IgD-negative memory B cell (primary cell): ENCODE results near the gene GPC3. TPM values are rescaled to one million over a fixed set of nuclear protein-coding genes. Genes with fewer than 3 reads are reported as not detected.

Experiments
- H3K27ac Mint-ChIP-seq, 3 donors: one replicate each; pipeline ENCODE4 v1.8.0; 2020 to 2022; ENCODE audit warnings: mild to moderate bottlenecking in 3 of 3, mixed read lengths in 3 of 3, moderate library complexity in 1 of 3
- H3K27me3 Mint-ChIP-seq: one replicate; pipeline ENCODE4 v1.8.0; 2021; ENCODE audit warnings: mixed read lengths
- H3K36me3 Mint-ChIP-seq: one replicate; pipeline ENCODE4 v1.8.0; 2020; ENCODE audit warnings: mild to moderate bottlenecking, mixed read lengths
- H3K4me1 Mint-ChIP-seq, 3 donors: one replicate each; pipeline ENCODE4 v1.8.0; 2020 to 2022; ENCODE audit warnings: mixed read lengths in 3 of 3, mild to moderate bottlenecking in 1 of 3
- H3K4me3 Mint-ChIP-seq, 4 donors: one replicate each; pipeline ENCODE4 v1.8.0; 2020 to 2022; ENCODE audit warnings: mild to moderate bottlenecking in 4 of 4, mixed read lengths in 4 of 4, moderate library complexity in 3 of 4
- H3K9me3 Mint-ChIP-seq, 3 donors: one replicate each; pipeline ENCODE4 v1.8.0; 2020 to 2021; ENCODE audit warnings: mixed read lengths in 3 of 3, mild to moderate bottlenecking in 1 of 3
- polyA plus RNA-seq: library from polyadenylated mRNA; unstranded; fragments of 300-500 nt; fragmentation: Illumina TruSeq; gene quantifications from one replicate; pipeline ENCODE4 v1.2.3, GENCODE V29; 2021

GPC3 gene
- polyA plus RNA-seq, 1 donor from 2014 or later: 0.10 TPM

DNA sequence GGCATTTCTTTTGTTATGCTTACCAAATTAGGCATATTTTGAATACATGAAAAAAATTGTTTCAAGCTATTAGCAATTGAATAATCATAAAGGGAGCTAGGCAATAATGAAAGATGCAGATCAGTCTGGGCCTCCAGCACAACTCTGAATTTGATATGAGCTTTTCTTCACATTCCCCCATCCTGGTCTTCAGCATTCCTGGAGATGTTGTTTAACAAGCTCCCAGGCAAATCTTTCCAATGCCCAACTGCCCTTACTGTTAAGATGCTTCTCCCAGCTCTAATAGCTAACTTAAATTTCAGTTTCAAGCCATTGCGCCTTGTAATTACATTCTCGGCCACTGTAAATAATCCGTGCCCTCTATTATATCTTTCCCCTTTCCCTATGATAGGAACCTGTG lies 19.2 kb downstream of the GPC3 start:
- Mint-ChIP-seq H3K4me3 (no peak overlapping the region), H3K9me3 (no peaks in the 10 kb centered on the region), H3K27ac (no peak overlapping the region), H3K27me3 (peaks cover 8% of the 10 kb centered on the region), H3K4me1 (no peaks in the 10 kb centered on the region), H3K36me3 (no peaks in the 10 kb centered on the region)

- no peaks in the 10 kb centered on the region for H3K36me3 Mint-ChIP-seq
- H3K9me3 Mint-ChIP-seq: no peaks in the 10 kb centered on the region
- H3K27ac Mint-ChIP-seq: no peak overlapping the region
- no peaks in the 10 kb centered on the region for H3K4me1 Mint-ChIP-seq
- no peak overlapping the region for H3K4me3 Mint-ChIP-seq
- peaks cover 8% of the 10 kb centered on the region for H3K27me3 Mint-ChIP-seq
These were observed 20.1 kb downstream of the GPC3 start for GRCh38 chrX:133965321-133965720.

GRCh38 chrX:133961046-133961445 lies 24.3 kb downstream of the GPC3 start:
- no peaks in the 10 kb centered on the region for H3K9me3 Mint-ChIP-seq
- H3K4me3 Mint-ChIP-seq: no peak overlapping the region
- H3K4me1 Mint-ChIP-seq: no peaks in the 10 kb centered on the region
- no peaks in the 10 kb centered on the region for H3K36me3 Mint-ChIP-seq
- H3K27me3 Mint-ChIP-seq: peaks cover 5% of the 10 kb centered on the region
- H3K27ac Mint-ChIP-seq: no peak overlapping the region

DNA sequence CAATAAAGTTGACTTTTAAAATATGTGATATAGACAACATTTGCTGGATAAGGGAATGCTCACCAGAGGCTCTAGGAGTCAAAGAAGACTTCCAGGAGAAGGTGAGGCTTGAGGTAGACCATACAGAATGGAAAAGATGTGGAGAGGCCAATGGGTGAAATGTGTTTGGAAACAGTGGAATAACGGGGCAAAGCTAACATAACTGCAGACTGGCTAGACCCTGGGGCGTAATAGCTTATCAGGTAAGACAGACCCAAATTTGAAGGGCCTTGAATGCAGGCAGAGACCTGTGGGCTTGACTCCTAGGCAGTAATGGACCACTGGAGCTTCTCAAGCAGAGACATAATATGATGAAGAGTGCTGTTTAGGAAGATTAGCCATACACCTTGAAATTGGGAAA lies 25.4 kb downstream of the GPC3 start:
- peaks cover 0 to 3% (median 0%) of the 10 kb centered on the region in 3 donors for H3K9me3 Mint-ChIP-seq
- no peaks in the 10 kb centered on the region for H3K4me1 Mint-ChIP-seq
- peaks cover 6% of the 10 kb centered on the region for H3K27me3 Mint-ChIP-seq
- no peak overlapping the region for H3K27ac Mint-ChIP-seq
- H3K36me3 Mint-ChIP-seq: no peaks in the 10 kb centered on the region
- no peak overlapping the region for H3K4me3 Mint-ChIP-seq

DNA sequence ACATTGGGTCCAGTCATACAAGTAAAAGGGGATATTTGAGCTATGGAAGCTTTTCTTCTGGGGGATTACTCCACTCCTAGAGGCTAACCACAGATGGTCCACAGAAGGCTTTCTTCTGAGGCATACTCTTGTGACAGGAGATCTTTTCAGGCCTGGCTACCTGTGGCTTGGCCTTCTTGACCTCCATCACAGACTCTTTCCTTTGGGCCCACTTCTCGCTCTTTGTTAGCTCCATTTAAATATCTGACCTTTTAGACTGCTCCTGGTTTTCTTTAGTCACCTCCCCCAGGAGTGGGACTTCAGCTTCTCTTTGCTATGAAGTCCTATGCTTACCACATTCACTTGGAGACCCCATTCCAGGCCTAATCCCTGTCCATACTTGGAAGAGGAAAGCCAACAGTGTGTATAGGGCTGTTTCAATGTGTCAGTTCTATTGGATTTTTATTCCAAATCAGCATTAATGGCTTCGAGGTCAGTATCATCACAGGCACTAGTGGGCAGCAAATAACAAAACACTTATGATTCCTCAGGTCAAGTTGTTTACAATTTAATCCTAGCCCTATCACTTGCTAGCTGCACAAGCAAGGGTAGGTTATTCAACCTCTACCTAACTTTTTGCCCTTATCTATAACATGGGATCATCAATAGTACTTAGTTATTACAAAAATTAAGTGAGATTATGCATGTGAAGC lies 26.3 kb downstream of the GPC3 start:
- no peaks in the 10 kb centered on the region for H3K4me1 Mint-ChIP-seq
- H3K4me3 Mint-ChIP-seq: no peak overlapping the region
- peaks cover 5% of the 10 kb centered on the region for H3K27me3 Mint-ChIP-seq
- H3K27ac Mint-ChIP-seq: no peak overlapping the region
- peaks cover 0 to 3% (median 0%) of the 10 kb centered on the region in 3 donors for H3K9me3 Mint-ChIP-seq
- no peaks in the 10 kb centered on the region for H3K36me3 Mint-ChIP-seq

- no peak overlapping the region for H3K27ac Mint-ChIP-seq
- peaks cover 0 to 6% (median 3%) of the 10 kb centered on the region in 3 donors for H3K9me3 Mint-ChIP-seq
- H3K36me3 Mint-ChIP-seq: no peaks in the 10 kb centered on the region
- H3K4me1 Mint-ChIP-seq: no peaks in the 10 kb centered on the region
- H3K27me3 Mint-ChIP-seq: peaks cover 5% of the 10 kb centered on the region
- no peak overlapping the region for H3K4me3 Mint-ChIP-seq
These were observed 28.6 kb downstream of the GPC3 start for GRCh38 chrX:133956570-133957340.

GRCh38 chrX:133953785-133954355 lies 31.5 kb downstream of the GPC3 start:
- H3K27ac Mint-ChIP-seq: no peak overlapping the region
- no peak overlapping the region for H3K4me3 Mint-ChIP-seq
- H3K36me3 Mint-ChIP-seq: no peaks in the 10 kb centered on the region
- H3K4me1 Mint-ChIP-seq: no peaks in the 10 kb centered on the region
- peaks cover 5% of the 10 kb centered on the region for H3K27me3 Mint-ChIP-seq
- H3K9me3 Mint-ChIP-seq: peaks cover 0 to 6% (median 3%) of the 10 kb centered on the region in 3 donors

DNA sequence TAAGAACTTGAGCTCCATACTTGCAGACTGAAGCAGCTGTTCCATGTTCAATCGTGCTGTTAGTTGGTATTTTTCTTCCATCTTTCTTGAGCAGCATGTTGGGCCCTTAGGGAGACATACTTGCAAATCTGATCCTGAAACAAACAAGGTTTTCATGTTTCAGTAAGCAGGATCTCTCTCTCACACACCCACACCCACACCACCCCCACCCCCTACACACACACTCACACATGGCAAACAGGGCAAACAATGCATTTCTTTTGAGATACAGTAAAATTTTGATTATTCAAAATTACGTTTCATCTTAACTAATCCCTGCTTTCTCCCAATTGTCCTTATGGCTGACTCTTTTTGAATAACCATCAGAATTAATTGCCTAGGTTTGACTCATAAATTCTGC lies 32.3 kb downstream of the GPC3 start:
- H3K4me1 Mint-ChIP-seq: no peaks in the 10 kb centered on the region
- H3K9me3 Mint-ChIP-seq: peaks cover 0 to 6% (median 3%) of the 10 kb centered on the region in 3 donors
- peaks cover 4% of the 10 kb centered on the region for H3K27me3 Mint-ChIP-seq
- no peak overlapping the region for H3K27ac Mint-ChIP-seq
- no peak overlapping the region for H3K4me3 Mint-ChIP-seq
- H3K36me3 Mint-ChIP-seq: no peaks in the 10 kb centered on the region

DNA sequence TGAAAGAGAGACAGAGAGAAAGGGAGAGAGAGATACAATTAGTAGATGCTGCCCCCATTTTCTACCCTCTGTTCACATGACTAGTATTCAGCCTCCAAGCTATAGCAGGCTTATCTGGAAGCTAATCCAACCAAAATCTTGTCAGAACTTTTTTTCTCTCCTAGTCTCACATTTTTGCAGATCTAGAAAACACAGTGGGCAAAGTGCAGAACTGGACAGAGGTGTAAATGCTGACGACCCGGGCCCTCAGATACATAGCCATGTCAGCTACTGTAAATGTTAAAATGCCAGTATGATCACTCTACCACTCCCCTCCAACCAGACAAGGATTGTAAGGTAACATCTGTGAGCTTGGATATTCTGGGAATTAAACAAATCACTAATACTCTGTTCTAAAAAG lies 34.3 kb downstream of the GPC3 start:
- Mint-ChIP-seq H3K4me3 (no peak overlapping the region), H3K27ac (no peak overlapping the region), H3K4me1 (no peaks in the 10 kb centered on the region), H3K36me3 (no peaks in the 10 kb centered on the region), H3K9me3 (peaks cover 0 to 6% (median 3%) of the 10 kb centered on the region in 3 donors), H3K27me3 (peaks cover 12% of the 10 kb centered on the region)

DNA sequence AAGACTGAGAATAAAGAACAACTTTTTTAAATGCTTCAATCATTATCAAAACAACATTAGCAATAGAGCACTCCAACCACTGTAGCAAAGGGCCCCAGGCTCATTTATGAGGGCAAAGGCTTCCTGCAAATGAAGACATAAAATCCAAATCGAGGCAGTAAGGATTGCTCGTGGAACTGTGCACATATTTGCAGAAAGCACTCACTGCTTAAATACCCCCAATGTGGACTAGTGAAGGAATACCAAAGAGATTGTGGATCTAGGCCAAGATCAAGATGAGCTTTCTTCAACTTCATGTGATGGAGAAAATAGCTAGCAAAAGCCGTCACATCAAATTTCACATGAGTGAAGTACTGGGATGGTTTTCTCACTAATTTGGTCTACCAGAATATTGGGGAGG lies 35.2 kb downstream of the GPC3 start:
- Mint-ChIP-seq H3K4me3 (no peak overlapping the region), H3K9me3 (peaks cover 0 to 6% (median 1%) of the 10 kb centered on the region in 3 donors), H3K27ac (no peak overlapping the region), H3K4me1 (no peaks in the 10 kb centered on the region), H3K27me3 (peaks cover 11% of the 10 kb centered on the region), H3K36me3 (no peaks in the 10 kb centered on the region)

GRCh38 chrX:133948895-133949294 lies 36.5 kb downstream of the GPC3 start:
- Mint-ChIP-seq H3K9me3 (peaks cover 0 to 4% (median 0%) of the 10 kb centered on the region in 3 donors), H3K36me3 (no peaks in the 10 kb centered on the region), H3K4me1 (no peaks in the 10 kb centered on the region), H3K27ac (no peak overlapping the region), H3K27me3 (peaks cover 10% of the 10 kb centered on the region), H3K4me3 (no peak overlapping the region)

DNA sequence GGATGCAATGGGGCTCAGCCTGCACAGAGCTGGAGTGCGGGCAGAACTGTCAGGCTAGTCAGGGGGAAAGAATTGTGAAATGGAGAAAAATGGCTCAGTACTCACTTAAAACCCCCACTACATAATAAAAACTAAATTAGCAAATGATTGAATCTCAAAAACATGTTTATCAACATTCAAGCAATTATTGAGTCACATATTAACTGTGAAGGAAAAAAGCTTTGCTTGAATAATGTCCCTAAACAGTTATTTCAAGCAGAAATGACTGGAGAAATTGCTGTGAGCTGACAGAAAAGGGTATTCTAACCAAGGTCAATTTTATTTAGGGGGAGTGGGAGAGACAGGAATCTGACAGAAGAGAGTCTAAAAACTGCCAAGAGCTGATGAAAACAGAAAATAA lies 37.4 kb downstream of the GPC3 start:
- H3K9me3 Mint-ChIP-seq: no peaks in the 10 kb centered on the region
- H3K4me3 Mint-ChIP-seq: no peak overlapping the region
- peak overlapping the region in 1 of 3 donors; percentile 35 for H3K27ac Mint-ChIP-seq
- no peaks in the 10 kb centered on the region for H3K4me1 Mint-ChIP-seq
- no peaks in the 10 kb centered on the region for H3K36me3 Mint-ChIP-seq
- peaks cover 13% of the 10 kb centered on the region for H3K27me3 Mint-ChIP-seq

GRCh38 chrX:133947022-133947421 lies 38.4 kb downstream of the GPC3 start:
- H3K4me1 Mint-ChIP-seq: no peaks in the 10 kb centered on the region
- no peaks in the 10 kb centered on the region for H3K36me3 Mint-ChIP-seq
- no peaks in the 10 kb centered on the region for H3K9me3 Mint-ChIP-seq
- H3K27ac Mint-ChIP-seq: no peak overlapping the region
- peaks cover 13% of the 10 kb centered on the region for H3K27me3 Mint-ChIP-seq
- no peak overlapping the region for H3K4me3 Mint-ChIP-seq

DNA sequence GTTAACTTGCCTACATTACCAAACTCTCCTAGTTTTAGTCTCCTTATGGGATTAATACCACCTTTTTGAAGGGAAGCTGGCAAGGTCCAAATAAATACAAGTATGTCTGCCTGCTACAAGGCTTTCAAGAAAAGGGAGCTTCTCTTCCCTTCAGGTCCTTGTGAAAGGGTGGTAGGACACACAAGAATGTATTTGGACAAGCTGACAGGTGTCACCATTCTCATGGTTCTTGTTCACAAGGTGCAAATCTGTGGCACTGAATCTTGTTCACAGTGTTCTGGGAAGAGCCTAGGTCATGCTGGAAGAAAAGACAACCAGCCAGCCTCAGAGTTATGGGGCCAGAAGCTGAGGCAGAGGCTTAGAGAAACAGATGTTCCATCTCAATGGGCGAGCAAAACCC lies 41.9 kb downstream of the GPC3 start:
- no peak overlapping the region for H3K27ac Mint-ChIP-seq
- H3K4me1 Mint-ChIP-seq: no peaks in the 10 kb centered on the region
- no peak overlapping the region for H3K4me3 Mint-ChIP-seq
- H3K9me3 Mint-ChIP-seq: no peaks in the 10 kb centered on the region
- H3K36me3 Mint-ChIP-seq: peaks cover 2% of the 10 kb centered on the region
- peaks cover 13% of the 10 kb centered on the region for H3K27me3 Mint-ChIP-seq

GRCh38 chrX:133939655-133940302 lies 45.6 kb downstream of the GPC3 start:
- Mint-ChIP-seq H3K4me3 (no peak overlapping the region), H3K4me1 (no peaks in the 10 kb centered on the region), H3K27ac (no peak overlapping the region), H3K9me3 (no peaks in the 10 kb centered on the region), H3K27me3 (peaks cover 4% of the 10 kb centered on the region), H3K36me3 (peaks cover 3% of the 10 kb centered on the region)
